SK-N-MC (cell line): ENCODE data around the gene SCG5.

Source experiments
- EZH2 ChIP-seq: fragments of 200-600 bp; sonication (generic); IDR thresholded peaks from one replicate; pipeline ENCODE4 v1.6.1; 2017; ENCODE audit warnings: antibody characterized with exemption
- POLR2AphosphoS5 ChIP-seq: IDR thresholded peaks from 2 replicates; pipeline ENCODE4 v1.6.1; 2012; ENCODE audit warnings: mild to moderate bottlenecking, low read depth, low read length, borderline replicate concordance

DNA sequence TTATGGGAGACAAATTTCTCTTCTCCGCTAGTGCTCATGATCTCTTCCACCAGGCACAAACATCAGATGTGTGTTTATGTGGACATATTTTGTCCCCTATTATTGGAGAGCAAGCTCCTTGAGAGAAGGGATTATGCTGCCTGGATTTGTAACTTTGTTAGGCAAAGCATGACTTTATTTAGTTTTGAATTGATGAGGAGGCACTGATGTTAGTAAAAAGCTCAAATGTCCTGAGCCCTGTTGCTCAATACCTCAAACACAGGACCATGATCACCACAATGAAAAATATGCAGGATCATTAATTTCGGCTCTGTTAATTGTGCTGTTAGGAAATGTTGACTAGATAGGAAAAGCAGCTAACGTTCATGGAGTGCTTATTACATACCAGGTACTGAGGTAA is 29.1 kb downstream of the SCG5 start:
- no peak for TF ChIP-seq POLR2AphosphoS5
- no peak for TF ChIP-seq EZH2
